Measurements from ENCODE around the gene BIRC2. TPM values are rescaled to one million over a fixed set of nuclear protein-coding genes. Genes with fewer than 3 reads are reported as not detected.

The BIRC2 gene
- total RNA-seq, 1 experiment from 2014 or later = 28.2 TPM

DNA sequence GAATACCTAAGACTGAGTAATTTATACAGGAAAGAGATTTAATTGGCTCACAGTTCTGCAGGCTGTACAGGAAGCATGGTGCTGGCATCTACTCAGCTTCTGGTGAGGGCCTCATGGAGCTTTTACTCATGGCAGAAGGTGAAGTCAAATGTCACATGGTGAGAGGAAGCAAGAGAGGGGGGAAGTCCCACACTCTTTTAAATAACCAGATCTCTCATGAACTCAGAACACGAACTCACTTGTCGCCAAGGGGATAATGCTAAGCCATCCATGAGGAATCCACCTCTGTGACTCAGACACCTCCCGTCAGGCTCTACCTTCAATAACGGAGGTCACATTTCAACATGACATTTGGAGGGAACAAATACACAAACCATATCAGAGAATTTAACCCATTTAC, 42.2 kb downstream of the BIRC2 start:
- no CpG with 5 or more reads among the region's 4 CpGs for WGBS (ENCODE audit: extremely low coverage, insufficient read length, low lambda C conversion rate)
- H3K36me3 Mint-ChIP-seq (ENCODE audit: insufficient read depth in 1 of 3, low read depth in 3 of 3) = peaks cover 0 to 27% (median 15%) of the 10 kb centered on the region in 3 experiments; a peak in 5 of 7 replicates
- H3K4me1 ChIP-seq (ENCODE audit: insufficient read depth, low read length) = no peaks in the 10 kb centered on the region
- no peaks in the 10 kb centered on the region for H3K23me2 ChIP-seq (ENCODE audit: insufficient read length, low read depth, low read length, poor library complexity, severe bottlenecking)
- H3K79me2 ChIP-seq (ENCODE audit: insufficient read depth, low read length) = no peaks in the 10 kb centered on the region
- H4K5ac ChIP-seq (ENCODE audit: insufficient read length, low read depth, low read length) = no peak overlapping the region
- H4K20me1 ChIP-seq (ENCODE audit: control insufficient read depth, insufficient read depth, insufficient read length) = no peaks in the 10 kb centered on the region
- H3K9ac ChIP-seq (ENCODE audit: extremely low read depth, insufficient read length, low read length) = no peak overlapping the region
- H3K23ac ChIP-seq (ENCODE audit: insufficient read length, low read depth, low read length) = no peak overlapping the region
- H3K79me1 ChIP-seq (ENCODE audit: insufficient read depth, low read depth, low read length, poor library complexity, severe bottlenecking) = no peaks in the 10 kb centered on the region
- TF ChIP-seq, protein P1, sequence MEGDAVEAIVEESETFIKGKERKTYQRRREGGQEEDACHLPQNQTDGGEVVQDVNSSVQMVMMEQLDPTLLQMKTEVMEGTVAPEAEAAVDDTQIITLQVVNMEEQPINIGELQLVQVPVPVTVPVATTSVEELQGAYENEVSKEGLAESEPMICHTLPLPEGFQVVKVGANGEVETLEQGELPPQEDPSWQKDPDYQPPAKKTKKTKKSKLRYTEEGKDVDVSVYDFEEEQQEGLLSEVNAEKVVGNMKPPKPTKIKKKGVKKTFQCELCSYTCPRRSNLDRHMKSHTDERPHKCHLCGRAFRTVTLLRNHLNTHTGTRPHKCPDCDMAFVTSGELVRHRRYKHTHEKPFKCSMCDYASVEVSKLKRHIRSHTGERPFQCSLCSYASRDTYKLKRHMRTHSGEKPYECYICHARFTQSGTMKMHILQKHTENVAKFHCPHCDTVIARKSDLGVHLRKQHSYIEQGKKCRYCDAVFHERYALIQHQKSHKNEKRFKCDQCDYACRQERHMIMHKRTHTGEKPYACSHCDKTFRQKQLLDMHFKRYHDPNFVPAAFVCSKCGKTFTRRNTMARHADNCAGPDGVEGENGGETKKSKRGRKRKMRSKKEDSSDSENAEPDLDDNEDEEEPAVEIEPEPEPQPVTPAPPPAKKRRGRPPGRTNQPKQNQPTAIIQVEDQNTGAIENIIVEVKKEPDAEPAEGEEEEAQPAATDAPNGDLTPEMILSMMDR (conservative IDR thresholded peaks at IDR 0.05) = no peak
- H2BK15ac ChIP-seq (ENCODE audit: low read depth, low read length) = no peak overlapping the region
- no peak for DNase-seq
- no peaks in the 10 kb centered on the region for H3K27me3 Mint-ChIP-seq (ENCODE audit: low read depth)
- no peak overlapping the region for H2BK20ac ChIP-seq (ENCODE audit: low read depth, low read length, poor library complexity, severe bottlenecking)
- no peak overlapping the region for H2AK5ac ChIP-seq (ENCODE audit: insufficient read length, low read length)
- no peak overlapping the region for H2BK120ac ChIP-seq (ENCODE audit: low read depth, low read length, poor library complexity, severe bottlenecking)
- H3K4me1 Mint-ChIP-seq = peaks cover 2 to 10% of the 10 kb centered on the region in 2 experiments; a peak in 2 of 4 replicates
- H3K56ac ChIP-seq (ENCODE audit: insufficient read length, low read depth, low read length) = no peak overlapping the region
- H4K8ac ChIP-seq (replicated peaks; ENCODE audit: insufficient read length, low read depth, low read length) = no peak overlapping the region
- no peaks in the 10 kb centered on the region for H3K9me3 ChIP-seq (ENCODE audit: control insufficient read depth, low read depth, low read length)
- H3K14ac ChIP-seq (ENCODE audit: insufficient read depth, low read length) = no peak overlapping the region
- H3K4ac ChIP-seq (ENCODE audit: low read depth, low read length) = no peak overlapping the region
- no peak overlapping the region for H3T11ph ChIP-seq (ENCODE audit: low read length)
- no peak overlapping the region for H3K27ac Mint-ChIP-seq
- no peak overlapping the region for H4K91ac ChIP-seq (ENCODE audit: insufficient read length, low read depth, low read length)
- H3K27me3 ChIP-seq (ENCODE audit: insufficient read depth, low read length) = no peaks in the 10 kb centered on the region
- no peak overlapping the region for H2BK5ac ChIP-seq (ENCODE audit: insufficient read length, low read length)
- H3K27ac ChIP-seq (ENCODE audit: insufficient read length, low read depth, low read length) = no peak overlapping the region
- no peaks in the 10 kb centered on the region; a peak in 1 of 5 replicates for H3K9me3 Mint-ChIP-seq
- H3K4me2 ChIP-seq (ENCODE audit: insufficient read depth, insufficient read length, low read length) = no peak overlapping the region
- no peak overlapping the region for H3K18ac ChIP-seq (ENCODE audit: insufficient read length, low read depth, low read length)
- no peak overlapping the region for H2AFZ ChIP-seq (ENCODE audit: low read length)
- H3K4me3 Mint-ChIP-seq = no peak overlapping the region
- H2BK12ac ChIP-seq (ENCODE audit: insufficient read length, low read depth, low read length) = no peak overlapping the region
